Ascending aorta (tissue), 2 donors: ENCODE results near the gene EBP. TPM values are rescaled to one million over a fixed set of nuclear protein-coding genes. Genes with fewer than 3 reads are reported as not detected.

ENCODE experiments used
- DNase-seq, 2 donors: peaks; one replicate each; pipeline ENCODE4 v3.0.0-alpha.2; 2019; ENCODE audit warnings: low spot score in 2 of 2
- H3K27ac ChIP-seq, 2 donors: fragments of 200-600 bp; sonication (generic); one replicate each; pipeline ENCODE4 v1.5.1; 2016 to 2017; ENCODE audit warnings: mild to moderate bottlenecking in 1 of 2
- H3K27me3 ChIP-seq: fragments of 200-600 bp; sonication (generic); one replicate; pipeline ENCODE4 v1.5.1; 2017
- H3K36me3 ChIP-seq, 2 donors: fragments of 200-600 bp; sonication (generic); one replicate each; pipeline ENCODE4 v1.5.1; 2016
- H3K4me1 ChIP-seq, 2 donors: fragments of 200-600 bp; sonication (generic); one replicate each; pipeline ENCODE4 v1.5.1; 2016 to 2017; ENCODE audit warnings: mild to moderate bottlenecking in 1 of 2
- H3K4me3 ChIP-seq, 2 donors: fragments of 200-600 bp; sonication (generic); one replicate each; pipeline ENCODE4 v1.5.1; 2016 to 2017; ENCODE audit warnings: mild to moderate bottlenecking in 1 of 2
- H3K9me3 ChIP-seq, 2 donors: fragments of 200-600 bp; sonication (generic); one replicate each; pipeline ENCODE4 v1.5.1; 2016
- intact Hi-C: fragments of 100-400 bp; cut with DNase I; formaldehyde crosslinking; loops from one replicate; pipeline ENCODE4 v1.15.1; 2023
- total RNA-seq: library from RNA; depleted of rRNA; stranded (reverse); fragments of >200 nt; gene quantifications from one replicate; pipeline ENCODE4 v1.1.0, GENCODE V29; 2016
- TF ChIP-seq, protein P1 (sequence below), 3 experiments: fragments of 200-600 bp in 2 of 3; fragments of 450-650 bp in 1 of 3; sonication (generic) in 2 of 3; IDR thresholded peaks; one replicate each; pipeline ENCODE4 v1.5.1; 2016 to 2019; ENCODE audit warnings: antibody characterized with exemption in 3 of 3, mild to moderate bottlenecking in 1 of 3, moderate library complexity in 1 of 3

The EBP gene
- total RNA-seq, 1 donor from 2014 or later, result 76.2 TPM

DNA sequence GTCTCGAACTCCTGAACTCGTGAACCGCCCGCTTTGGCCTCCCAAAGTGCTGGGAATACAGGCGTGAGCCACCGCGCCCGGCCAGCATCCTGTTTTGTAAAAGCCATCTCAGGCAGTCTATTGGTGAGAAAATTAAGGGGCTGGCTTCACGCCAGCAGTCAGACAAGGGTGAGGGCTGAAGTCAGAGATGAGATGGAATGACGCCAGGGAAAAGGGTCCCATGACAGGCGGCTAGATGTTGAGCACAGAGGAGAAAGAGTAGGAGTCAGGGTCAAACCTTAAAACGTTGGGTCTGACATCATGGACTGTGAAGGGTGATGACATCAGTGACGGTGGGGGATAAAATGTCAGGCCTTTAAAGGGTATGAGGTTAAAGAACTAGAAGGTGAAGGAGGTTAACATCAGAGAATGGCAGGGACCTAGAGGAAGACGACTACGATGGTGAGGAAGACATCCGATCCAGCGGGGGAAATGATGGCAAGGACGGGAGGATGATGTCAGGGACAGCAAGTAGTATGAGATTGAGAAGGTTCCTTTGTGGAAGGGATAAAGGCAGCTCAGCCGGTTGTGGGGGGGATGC lies 52.2 kb downstream of the EBP start:
- TF ChIP-seq, protein P1, sequence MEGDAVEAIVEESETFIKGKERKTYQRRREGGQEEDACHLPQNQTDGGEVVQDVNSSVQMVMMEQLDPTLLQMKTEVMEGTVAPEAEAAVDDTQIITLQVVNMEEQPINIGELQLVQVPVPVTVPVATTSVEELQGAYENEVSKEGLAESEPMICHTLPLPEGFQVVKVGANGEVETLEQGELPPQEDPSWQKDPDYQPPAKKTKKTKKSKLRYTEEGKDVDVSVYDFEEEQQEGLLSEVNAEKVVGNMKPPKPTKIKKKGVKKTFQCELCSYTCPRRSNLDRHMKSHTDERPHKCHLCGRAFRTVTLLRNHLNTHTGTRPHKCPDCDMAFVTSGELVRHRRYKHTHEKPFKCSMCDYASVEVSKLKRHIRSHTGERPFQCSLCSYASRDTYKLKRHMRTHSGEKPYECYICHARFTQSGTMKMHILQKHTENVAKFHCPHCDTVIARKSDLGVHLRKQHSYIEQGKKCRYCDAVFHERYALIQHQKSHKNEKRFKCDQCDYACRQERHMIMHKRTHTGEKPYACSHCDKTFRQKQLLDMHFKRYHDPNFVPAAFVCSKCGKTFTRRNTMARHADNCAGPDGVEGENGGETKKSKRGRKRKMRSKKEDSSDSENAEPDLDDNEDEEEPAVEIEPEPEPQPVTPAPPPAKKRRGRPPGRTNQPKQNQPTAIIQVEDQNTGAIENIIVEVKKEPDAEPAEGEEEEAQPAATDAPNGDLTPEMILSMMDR (IDR thresholded peaks at IDR 0.05), result no peak
- H3K36me3 ChIP-seq, result peaks cover 19 to 33% of the 10 kb centered on the region in 2 donors
- intact Hi-C loops, result loop anchor here (1.0 to 10.0 kb wide), 6 partner anchors 25 to 344 kb away; partner anchors contain the start of genes FTSJ1, PIM2, PORCN and SUV39H1
- H3K4me3 ChIP-seq, result peak overlapping the region; percentile 71 to 78
- DNase-seq, result peak in 1 of 2 donors; percentile 74
- no peaks in the 10 kb centered on the region for H3K27me3 ChIP-seq
- H3K9me3 ChIP-seq, result no peaks in the 10 kb centered on the region
- peaks cover 0 to 7% of the 10 kb centered on the region in 2 donors for H3K4me1 ChIP-seq
- H3K27ac ChIP-seq, result peak overlapping the region; percentile 96 to 99

DNA sequence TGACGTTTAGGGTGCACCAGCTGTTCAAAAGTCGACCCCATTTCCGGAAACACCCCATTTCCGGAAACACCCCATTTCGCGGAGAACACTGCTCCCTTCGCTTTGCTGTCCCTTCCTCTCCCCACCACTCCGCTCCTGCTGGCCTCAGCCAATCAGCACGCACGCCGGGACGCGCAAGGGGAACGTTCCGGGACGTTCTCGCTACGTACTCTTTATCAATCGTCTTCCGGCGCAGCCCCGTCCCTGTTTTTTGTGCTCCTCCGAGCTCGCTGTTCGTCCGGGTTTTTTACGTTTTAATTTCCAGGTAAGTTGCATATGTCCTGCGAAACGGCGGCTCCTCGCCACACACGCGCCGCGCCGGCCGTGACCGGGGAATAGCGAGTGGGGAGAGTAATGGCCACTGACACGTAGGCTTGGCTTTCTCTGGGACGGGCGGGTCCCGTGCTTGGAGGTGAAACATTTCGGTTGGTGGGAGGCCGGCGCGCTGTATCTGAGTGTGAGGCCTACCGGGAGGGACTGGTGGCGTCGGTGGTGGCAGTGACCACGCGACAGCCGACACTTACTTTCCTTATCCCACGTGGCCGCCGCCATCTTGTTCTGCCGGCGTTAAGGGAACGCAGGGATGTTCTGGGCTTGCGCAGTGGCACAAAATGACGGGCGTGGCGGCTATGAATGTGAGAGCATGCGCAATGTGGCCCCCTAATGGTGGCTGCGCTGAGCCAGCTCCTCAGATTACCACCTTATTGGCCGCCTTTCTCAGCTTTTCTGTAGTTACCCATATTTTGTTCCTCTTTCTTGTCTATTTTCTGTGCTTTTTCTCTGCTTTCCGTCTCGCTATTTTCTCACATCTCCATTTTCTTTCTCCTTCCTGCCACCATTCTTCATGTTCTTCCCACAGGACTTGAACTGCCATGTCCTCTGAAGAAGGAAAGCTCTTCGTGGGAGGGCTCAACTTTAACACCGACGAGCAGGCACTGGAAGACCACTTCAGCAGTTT lies 53.0 kb downstream of the EBP start, which contains the start of gene RBM3:
Gene RBM3 (plus strand): TSS at position 215 of the 997 bp plus-strand sequence. CDS start 697 bp downstream, at position 912.
- H3K4me3 ChIP-seq, result peak within 1 kb of the TSS; percentile 71 to 78
- no peaks in the 10 kb centered on the region for H3K27me3 ChIP-seq
- intact Hi-C loops, result loop anchor here (1.0 to 10.0 kb wide), 6 partner anchors 24 to 343 kb away; partner anchors contain the start of genes FTSJ1, PIM2, PORCN and SUV39H1
- H3K4me1 ChIP-seq, result peaks cover 0 to 7% of the 10 kb centered on the region in 2 donors
- TF ChIP-seq, protein P1 (IDR thresholded peaks at IDR 0.05), result peak in 2 of 3 experiments; percentile 30 to 36
- peak; percentile 77 to 95 for DNase-seq
- H3K36me3 ChIP-seq, result peaks cover 19 to 33% of the 10 kb centered on the region in 2 donors
- H3K9me3 ChIP-seq, result no peaks in the 10 kb centered on the region
- peak within 1 kb of the TSS; percentile 96 to 99 for H3K27ac ChIP-seq

DNA sequence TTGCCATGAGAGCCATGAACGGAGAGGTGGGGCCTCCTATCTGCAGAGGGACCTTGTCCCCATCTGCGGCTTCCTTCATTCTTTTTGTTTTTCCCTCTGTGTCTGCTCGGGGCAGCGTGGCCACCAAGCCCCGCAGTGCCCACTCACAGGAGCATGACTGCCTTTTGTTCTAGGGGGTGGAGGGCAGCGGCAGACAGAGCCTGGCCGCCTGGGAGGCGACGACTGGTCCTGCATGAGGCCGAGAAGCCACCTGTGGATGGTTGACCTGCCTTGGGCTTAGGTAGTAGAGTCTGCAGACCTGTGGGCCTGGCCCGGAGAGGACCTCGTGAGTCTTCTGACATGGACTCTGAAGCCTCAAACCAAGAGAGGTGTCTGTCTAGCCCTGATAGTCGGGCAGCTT lies 54.0 kb downstream of the EBP start:
- Histone ChIP-seq H3K36me3 (peaks cover 19 to 33% of the 10 kb centered on the region in 2 donors), H3K27ac (peak overlapping the region; percentile 96 to 99), H3K4me1 (peaks cover 0 to 7% of the 10 kb centered on the region in 2 donors), H3K27me3 (no peaks in the 10 kb centered on the region), H3K9me3 (no peaks in the 10 kb centered on the region), H3K4me3 (peak overlapping the region; percentile 71 to 78)
- DNase-seq, result no peak
- intact Hi-C loops, result loop anchor here (2.0 to 10.0 kb wide), 2 partner anchors 67 to 119 kb away; partner anchors contain the start of genes PORCN and SUV39H1
- TF ChIP-seq, protein P1 (IDR thresholded peaks at IDR 0.05), result no peak

DNA sequence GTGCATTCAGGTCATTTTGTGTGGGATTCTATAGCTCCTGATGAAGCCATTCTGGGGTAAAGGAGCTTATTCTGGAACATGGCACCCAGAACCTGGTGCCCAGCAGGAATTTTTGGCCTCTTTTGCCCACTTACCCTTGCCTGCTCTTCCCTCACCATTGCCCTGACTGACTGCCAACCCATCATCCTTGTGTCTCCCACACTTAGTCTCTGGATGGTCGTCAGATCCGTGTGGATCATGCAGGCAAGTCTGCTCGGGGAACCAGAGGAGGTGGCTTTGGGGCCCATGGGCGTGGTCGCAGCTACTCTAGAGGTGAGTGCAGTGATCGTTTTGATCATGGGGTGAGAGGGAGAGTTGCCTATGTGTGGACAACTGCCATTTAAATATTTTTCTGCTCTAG lies 54.5 kb downstream of the EBP start:
- intact Hi-C loops, result loop anchor here (10.0 kb wide), 1 partner anchor 119 kb away; the partner anchor contains the start of gene SUV39H1
- H3K9me3 ChIP-seq, result no peaks in the 10 kb centered on the region
- TF ChIP-seq, protein P1 (IDR thresholded peaks at IDR 0.05), result no peak
- DNase-seq, result no peak
- peak overlapping the region; percentile 96 to 99 for H3K27ac ChIP-seq
- H3K4me1 ChIP-seq, result peaks cover 0 to 7% of the 10 kb centered on the region in 2 donors
- H3K27me3 ChIP-seq, result no peaks in the 10 kb centered on the region
- peak overlapping the region; percentile 71 to 78 for H3K4me3 ChIP-seq
- peaks cover 19 to 33% of the 10 kb centered on the region in 2 donors for H3K36me3 ChIP-seq

Other genes with a start within 250 kb of the EBP start
- not detected for gene SSX3, start 165.1 kb upstream of the EBP start, total RNA-seq
- gene SSX4, start 138.3 kb upstream of the EBP start, total RNA-seq, result not detected
- not detected for gene SSX4B, start 109.8 kb upstream of the EBP start, total RNA-seq
- 39.6 TPM for gene SLC38A5, start 51.5 kb upstream of the EBP start, total RNA-seq
- 159 TPM for gene FTSJ1, start 45.6 kb upstream of the EBP start, total RNA-seq
- 6.2 TPM for gene PORCN, start 12.8 kb upstream of the EBP start, total RNA-seq
- gene TBC1D25, start 17.9 kb downstream of the EBP start, total RNA-seq, result 8.2 TPM
- gene RBM3, start 52.7 kb downstream of the EBP start, total RNA-seq, result 119 TPM
- gene WDR13, start 75.7 kb downstream of the EBP start, total RNA-seq, result 87.1 TPM
- 29.5 TPM for gene WAS, start 162.0 kb downstream of the EBP start, total RNA-seq
- gene SUV39H1, start 174.9 kb downstream of the EBP start, total RNA-seq, result 0.21 TPM
- gene GLOD5, start 239.9 kb downstream of the EBP start, total RNA-seq, result not detected